PFSK-1 (cell line): ENCODE data around the gene INO80C.

Experiments used
- FOXP2 ChIP-seq: optimal IDR thresholded peaks from 2 replicates; pipeline ENCODE3; 2011; ENCODE audit warnings: borderline replicate concordance, control low read depth, inconsistent platforms; ENCODE audit not compliant: insufficient read depth; ENCODE audit errors: extremely low read length, extremely low read depth
- POLR2AphosphoS5 ChIP-seq: IDR thresholded peaks from 2 replicates; pipeline ENCODE4 v1.6.1; 2012; ENCODE audit warnings: low read depth, mild to moderate bottlenecking, control low read depth, low read length, moderate library complexity
- SIN3A ChIP-seq: IDR thresholded peaks from 2 replicates; pipeline ENCODE4 v1.6.1; 2012; ENCODE audit warnings: mild to moderate bottlenecking, low read length, moderate library complexity, borderline replicate concordance; ENCODE audit not compliant: insufficient read depth
- TAF1 ChIP-seq: IDR thresholded peaks from 2 replicates; pipeline ENCODE4 v1.6.1; 2012; ENCODE audit warnings: low read length, control low read depth, borderline replicate concordance; ENCODE audit not compliant: insufficient read depth
- TF ChIP-seq, protein P1 (sequence below), 2 experiments: IDR thresholded peaks; 2 replicates each; pipeline versions ENCODE4 v1.6.1 to v1.8.0; 2011 to 2012; ENCODE audit warnings: low read depth in 2 of 2, low read length in 2 of 2, control low read depth in 1 of 2, inconsistent platforms in 1 of 2, mild to moderate bottlenecking in 1 of 2, moderate library complexity in 1 of 2; ENCODE audit not compliant: insufficient read depth in 1 of 2

INO80C gene

DNA sequence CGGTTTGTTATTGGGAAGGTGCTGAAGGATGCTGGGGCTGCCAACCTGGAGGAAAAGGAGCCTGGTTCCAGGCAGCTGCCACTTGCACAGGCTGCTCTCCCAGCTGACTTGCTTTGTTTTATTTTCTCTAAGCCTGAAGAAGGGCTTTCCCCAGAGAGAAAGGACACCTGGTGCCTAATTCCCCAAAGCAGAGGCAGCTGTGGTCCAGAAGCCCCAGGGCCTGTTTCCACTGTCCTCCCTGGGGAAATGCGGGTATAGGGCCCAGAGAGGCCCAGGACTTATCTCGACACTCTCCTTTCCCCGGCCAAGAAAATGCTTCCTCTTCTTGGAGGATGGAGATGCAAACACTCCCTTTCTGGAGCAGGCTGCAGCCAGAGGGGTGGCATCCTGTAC, 30.1 kb downstream of the INO80C start:
- TF ChIP-seq SIN3A, result no peak

DNA sequence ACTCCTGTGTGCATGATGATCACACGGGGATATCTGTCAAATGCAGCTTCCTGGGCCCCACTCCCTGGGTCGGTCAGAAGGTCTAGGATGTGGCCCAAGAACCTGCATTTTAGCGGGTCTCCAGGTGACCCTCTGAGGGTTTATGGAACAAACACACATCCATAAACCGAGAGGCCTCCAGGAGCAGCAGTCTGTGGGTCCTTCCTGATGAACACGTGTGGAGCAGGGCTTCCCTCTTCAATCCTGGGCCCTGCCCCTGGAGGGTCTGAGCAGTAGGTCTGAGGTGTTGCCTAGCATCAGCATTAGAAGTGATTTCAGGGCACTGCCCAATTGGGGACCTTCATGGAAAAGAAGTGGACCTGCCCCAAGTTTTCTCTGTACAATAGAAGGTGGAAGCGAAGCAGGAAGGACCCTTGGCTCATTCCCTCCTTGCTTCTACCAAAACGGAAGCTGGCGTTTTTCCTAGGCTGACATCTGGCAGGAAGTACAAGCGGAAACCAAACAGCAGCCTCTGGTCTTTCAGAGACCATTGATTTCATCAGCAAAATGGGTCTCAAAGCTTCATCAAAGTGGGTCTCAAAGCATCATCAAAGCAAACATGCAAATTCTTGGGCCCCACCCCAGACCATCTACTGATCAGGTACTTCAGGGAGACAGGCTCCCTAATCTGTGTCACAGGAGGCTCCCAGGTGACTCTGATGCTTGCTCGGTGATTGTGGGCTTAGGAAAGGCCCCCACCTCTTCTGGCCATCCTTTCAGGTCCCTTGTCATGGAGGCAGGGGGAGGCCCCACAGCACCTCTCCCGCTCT, 30.7 kb downstream of the INO80C start:
- TF ChIP-seq, protein P1, sequence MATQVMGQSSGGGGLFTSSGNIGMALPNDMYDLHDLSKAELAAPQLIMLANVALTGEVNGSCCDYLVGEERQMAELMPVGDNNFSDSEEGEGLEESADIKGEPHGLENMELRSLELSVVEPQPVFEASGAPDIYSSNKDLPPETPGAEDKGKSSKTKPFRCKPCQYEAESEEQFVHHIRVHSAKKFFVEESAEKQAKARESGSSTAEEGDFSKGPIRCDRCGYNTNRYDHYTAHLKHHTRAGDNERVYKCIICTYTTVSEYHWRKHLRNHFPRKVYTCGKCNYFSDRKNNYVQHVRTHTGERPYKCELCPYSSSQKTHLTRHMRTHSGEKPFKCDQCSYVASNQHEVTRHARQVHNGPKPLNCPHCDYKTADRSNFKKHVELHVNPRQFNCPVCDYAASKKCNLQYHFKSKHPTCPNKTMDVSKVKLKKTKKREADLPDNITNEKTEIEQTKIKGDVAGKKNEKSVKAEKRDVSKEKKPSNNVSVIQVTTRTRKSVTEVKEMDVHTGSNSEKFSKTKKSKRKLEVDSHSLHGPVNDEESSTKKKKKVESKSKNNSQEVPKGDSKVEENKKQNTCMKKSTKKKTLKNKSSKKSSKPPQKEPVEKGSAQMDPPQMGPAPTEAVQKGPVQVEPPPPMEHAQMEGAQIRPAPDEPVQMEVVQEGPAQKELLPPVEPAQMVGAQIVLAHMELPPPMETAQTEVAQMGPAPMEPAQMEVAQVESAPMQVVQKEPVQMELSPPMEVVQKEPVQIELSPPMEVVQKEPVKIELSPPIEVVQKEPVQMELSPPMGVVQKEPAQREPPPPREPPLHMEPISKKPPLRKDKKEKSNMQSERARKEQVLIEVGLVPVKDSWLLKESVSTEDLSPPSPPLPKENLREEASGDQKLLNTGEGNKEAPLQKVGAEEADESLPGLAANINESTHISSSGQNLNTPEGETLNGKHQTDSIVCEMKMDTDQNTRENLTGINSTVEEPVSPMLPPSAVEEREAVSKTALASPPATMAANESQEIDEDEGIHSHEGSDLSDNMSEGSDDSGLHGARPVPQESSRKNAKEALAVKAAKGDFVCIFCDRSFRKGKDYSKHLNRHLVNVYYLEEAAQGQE (IDR thresholded peaks at IDR 0.05; ENCODE audit: insufficient read depth in 1 of 2, low read depth in 2 of 2, low read length in 2 of 2), result 0 out of 4 replicates have a peak, but pooled peaks of 1 of the 2 experiments have one; percentile 15
- no peak for TF ChIP-seq SIN3A

DNA sequence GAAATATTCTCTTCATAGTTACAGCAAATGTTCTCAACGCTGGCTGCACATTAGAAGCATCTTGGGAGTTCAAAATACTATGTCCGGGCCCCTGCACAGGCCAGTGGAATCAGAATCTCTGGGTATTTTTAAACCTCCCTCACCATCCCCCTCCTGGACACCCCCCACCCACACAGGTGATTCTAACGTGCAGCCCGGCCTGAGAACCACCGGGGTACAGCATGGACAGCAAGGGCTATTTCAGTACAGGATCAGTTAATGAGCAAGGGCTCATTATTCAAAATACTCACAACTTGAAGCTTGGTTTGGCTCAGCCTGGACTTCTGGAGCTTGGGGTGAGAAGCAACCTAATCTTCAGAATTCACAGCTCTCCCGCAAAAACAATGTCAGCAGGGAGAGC, 31.4 kb downstream of the INO80C start:
- TF ChIP-seq FOXP2 (no peak), SIN3A (no peak), TAF1 (no peak), POLR2AphosphoS5 (no peak)
- TF ChIP-seq, protein P1 (IDR thresholded peaks at IDR 0.05; ENCODE audit: insufficient read depth in 1 of 2, low read depth in 2 of 2, low read length in 2 of 2), result no peak

DNA sequence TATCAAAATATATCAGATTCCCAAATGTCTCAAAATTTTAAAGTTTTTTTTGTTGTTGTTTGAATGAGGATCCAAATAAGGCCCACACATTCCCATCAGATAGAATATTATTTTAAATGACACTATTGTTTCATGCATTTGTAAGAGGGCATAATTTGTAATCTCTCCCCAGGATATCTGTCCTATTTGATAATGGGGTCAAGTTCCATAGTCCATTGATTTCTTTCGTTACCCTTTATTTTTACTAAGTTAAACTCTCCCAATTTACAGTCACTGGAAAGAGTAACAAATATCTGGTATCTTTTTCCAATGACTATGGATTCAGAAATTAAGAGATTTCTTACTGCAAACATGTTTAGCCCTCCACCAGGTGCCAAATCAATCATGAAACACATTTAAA, 32.4 kb downstream of the INO80C start:
- TF ChIP-seq POLR2AphosphoS5 (no peak), TAF1 (no peak), FOXP2 (no peak), SIN3A (no peak)
- TF ChIP-seq, protein P1 (IDR thresholded peaks at IDR 0.05; ENCODE audit: insufficient read depth in 1 of 2, low read depth in 2 of 2, low read length in 2 of 2), result no peak

DNA sequence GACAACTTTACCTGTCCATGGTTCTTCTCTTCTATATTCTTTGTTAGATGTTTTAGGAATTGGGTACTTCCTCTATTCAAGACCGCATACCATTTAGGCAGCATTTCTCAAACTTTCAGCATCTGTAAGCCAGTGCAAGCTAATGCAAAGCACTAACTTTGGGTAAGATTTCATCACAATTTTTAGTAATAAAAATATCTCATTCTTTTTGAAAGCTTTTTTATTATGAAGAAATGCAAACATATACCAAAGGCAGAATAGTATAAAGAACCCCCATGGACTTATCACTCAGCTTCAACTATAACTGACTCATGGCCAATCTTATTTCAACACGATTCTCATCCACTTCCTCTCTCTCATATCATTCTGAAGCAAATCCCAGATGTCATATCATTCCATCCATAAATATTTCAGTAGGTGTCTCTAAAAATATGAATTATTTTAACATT, 32.9 kb downstream of the INO80C start:
- TF ChIP-seq, protein P1 (IDR thresholded peaks at IDR 0.05; ENCODE audit: insufficient read depth in 1 of 2, low read depth in 2 of 2, low read length in 2 of 2), result no peak
- TF ChIP-seq POLR2AphosphoS5 (no peak), TAF1 (no peak), SIN3A (no peak), FOXP2 (no peak)
